NCI-H1105 (cell line): ENCODE data around the gene CEMIP.

Source experiments
- DNase-seq: peaks from one replicate; lab custom pipeline; 2025; lab: John Stamatoyannopoulos, UW

Gene CEMIP

DNA sequence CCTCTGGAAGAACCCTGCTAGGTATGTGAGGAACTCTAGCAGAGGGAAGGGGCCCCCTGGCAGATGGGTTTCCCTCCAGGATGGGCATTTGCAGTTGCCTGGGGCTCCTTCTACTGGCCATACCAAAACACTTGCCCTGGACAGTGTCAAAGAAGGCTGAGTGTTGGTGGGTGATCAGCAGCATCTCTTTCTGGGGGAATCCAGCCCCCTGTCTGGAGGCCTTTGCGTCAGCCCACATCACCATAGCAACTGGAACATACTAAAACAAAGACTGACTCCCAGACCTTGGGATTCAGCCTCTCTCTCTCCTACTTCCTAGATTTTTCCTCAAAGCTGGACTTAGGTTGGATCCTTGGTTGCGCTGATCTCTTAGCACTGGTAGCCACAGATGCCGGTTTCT, 8.1 kb downstream of the CEMIP start:
- DNase-seq = no peak

DNA sequence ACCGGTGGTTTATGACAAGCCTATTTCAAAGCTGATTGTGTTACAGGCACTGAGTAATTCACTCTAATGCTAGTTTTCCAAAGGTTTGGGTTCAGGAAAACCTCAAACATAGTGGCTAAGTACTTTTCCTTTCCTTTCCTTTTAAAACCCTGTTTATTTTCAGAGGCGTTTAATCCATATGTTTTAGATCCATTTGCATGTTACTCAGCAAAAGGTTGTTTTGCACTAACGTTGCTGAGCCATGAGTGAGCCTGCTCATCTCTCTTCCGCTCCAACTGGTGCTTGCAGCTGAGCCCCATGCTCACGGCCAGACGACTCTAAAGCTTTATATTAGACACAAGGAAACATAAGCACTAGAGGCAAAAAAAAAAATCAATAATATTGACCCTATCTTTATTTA, 9.4 kb downstream of the CEMIP start:
- no peak for DNase-seq

DNA sequence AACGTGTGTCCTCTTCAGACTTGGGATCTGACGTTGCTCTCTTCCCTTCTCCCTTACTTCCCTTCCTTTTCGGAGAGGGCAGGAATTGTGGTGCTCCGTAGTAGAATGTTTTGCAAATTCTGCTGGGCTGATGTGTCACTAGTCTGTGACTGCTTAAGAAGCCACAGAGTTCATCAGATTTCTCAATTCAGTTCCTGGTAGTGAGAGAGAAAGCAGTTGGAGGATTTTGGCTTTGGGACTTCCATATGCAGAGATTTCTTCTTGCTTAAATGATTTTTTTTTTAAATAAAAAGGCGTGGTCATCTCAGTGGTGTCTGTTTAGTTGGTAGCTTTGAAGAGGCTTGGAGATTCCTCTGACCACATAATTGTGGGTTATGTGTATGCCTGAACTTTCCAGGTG, 10.1 kb downstream of the CEMIP start:
- DNase-seq = no peak

DNA sequence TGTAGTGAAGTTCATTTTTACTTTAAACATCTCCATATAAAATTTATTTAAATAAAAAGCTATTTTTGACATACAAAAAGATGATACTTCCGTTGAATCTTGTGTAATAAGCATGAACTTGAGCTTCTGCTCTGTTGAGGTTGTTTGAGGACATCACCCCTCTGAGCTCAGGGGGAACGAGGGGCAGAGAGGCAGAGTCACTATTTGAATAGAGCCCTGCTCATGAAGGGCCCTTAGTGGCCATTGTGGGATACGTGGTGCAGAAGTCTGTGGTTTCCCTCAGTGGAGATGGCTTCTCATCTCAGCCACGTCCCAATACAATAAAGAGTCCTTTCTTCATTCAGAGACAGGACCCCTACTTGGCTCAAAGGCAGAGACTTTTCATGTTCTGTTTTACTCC, 10.6 kb downstream of the CEMIP start:
- DNase-seq = no peak

DNA sequence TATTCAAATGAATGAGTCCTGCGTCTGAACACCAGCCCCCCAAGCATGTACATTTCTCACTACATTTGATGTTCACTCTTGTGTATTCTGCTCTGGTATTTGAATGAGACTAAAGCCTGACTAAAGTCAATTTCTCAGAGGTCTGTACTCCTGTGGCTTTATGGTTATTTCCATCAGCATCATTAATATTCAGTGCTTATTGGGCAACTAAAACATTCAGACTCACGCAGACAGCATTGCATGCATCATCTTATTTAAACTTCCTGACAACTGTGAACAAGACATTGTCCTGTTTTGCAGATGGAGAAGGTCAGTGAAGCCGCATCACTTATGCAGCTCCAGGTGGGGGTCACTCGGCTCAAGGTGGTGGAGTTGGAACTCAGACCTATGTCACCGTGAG, 11.1 kb downstream of the CEMIP start:
- no peak for DNase-seq

DNA sequence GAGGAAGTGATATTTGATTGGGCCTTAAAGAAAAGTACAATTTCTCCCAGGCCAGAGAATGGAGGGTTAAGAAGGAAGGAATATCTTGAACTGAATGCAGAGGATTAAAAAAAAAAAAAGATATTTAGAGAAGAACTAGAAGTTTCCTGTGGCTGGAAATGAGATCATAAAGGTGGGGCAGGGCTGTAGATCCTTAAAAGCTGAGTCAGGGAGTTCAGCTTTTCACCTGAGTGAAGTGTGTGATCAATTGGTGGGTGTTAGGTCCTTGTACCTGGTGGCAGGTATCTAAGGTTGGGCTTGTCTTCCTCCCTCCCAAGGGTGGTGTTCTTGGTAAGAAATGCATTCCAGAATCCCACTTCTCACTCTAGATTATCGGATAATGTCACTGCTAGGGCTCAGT, 11.8 kb downstream of the CEMIP start:
- DNase-seq = no peak

DNA sequence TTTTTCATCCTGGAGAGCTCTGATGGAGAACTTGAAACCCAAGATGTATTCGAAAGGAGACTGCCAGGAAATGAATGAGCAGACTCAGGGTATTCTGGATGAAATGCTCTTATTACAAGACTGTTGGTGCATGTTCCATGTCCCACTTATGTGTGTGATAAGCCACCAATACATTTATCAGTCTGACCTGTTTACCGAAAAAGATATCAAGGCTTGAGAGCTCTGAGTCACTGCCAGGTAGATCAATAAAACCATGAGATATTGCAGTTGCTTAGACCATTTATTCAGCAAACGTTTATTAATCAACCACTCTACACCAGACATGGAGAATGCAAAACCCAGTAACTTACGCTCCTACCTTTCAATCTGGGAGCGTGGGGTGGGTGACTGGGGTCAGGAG, 17.2 kb downstream of the CEMIP start:
- DNase-seq = no peak

DNA sequence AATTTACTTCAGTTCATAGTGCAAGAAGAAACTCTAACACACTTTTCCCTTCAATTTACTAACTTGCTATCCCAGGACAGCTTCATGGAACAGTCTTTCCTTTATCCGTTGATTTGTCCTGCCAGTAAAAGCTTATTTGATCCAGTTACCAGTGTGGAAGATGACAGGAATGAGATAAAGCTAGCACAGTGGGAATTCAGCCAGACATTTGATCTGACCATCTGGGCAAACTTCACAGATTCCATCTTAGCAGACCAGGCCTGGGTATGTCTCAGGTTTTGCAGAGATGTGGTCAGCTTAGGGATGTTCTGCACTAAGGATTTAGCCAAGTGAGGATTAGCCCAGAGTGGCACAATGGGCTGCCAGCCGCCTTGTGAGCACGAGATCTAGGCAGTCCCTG, 19.7 kb downstream of the CEMIP start:
- no peak for DNase-seq

DNA sequence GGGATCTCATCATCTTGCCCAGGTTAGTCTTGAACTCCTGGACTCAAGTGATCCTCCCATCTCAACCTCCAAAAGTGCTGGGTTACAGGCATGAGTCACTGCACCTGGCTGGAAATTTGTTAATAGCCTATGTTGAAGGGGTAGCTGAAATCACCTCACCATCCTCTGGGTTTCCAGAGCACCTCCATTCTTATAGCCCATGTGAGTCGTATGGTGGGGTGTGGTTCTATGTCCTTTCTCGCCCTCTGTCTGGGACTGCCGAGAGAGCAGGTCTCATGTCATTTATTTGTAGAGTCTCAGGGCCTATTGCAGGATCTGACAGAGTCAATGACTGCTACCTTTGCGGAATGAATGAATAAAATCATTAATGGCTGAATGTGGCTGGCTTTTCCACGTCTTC, 20.9 kb downstream of the CEMIP start:
- no peak for DNase-seq

DNA sequence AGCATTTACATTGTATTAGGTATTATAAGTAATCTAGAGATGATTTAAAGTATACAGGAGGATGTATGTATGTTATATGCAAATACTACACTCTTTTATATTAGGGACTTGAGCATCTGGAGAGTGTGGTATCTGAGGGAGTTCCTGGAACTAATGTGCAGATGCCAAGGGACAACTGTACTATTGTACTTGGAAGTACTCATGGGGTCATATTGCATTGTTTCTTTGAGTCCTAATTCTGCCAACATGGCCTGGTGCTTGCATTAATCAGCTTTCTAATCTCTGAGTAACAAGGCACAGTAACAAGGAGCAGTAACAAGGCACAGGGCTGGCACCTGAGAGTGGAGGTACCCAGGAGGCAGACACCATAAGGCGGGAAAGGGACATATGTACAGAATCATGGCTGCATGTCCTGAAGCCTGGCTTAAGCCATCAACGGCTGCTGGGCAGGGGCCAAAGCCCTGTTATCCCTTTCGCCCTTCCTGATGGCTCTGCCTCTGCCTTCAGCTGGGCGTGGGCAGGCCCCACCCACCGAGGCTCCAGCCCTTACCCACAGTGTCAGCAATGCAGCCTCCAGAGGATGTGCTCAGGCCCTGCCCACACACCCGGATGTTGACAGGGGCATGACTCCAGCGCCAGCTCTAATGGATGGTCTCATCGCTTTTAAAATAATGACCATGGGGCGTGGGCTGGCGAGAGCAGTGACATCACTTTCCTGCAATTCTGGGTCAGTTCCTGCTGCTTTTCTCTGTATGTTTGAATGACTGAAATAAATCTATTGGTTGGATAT, 22.9 kb downstream of the CEMIP start:
- no peak for DNase-seq

DNA sequence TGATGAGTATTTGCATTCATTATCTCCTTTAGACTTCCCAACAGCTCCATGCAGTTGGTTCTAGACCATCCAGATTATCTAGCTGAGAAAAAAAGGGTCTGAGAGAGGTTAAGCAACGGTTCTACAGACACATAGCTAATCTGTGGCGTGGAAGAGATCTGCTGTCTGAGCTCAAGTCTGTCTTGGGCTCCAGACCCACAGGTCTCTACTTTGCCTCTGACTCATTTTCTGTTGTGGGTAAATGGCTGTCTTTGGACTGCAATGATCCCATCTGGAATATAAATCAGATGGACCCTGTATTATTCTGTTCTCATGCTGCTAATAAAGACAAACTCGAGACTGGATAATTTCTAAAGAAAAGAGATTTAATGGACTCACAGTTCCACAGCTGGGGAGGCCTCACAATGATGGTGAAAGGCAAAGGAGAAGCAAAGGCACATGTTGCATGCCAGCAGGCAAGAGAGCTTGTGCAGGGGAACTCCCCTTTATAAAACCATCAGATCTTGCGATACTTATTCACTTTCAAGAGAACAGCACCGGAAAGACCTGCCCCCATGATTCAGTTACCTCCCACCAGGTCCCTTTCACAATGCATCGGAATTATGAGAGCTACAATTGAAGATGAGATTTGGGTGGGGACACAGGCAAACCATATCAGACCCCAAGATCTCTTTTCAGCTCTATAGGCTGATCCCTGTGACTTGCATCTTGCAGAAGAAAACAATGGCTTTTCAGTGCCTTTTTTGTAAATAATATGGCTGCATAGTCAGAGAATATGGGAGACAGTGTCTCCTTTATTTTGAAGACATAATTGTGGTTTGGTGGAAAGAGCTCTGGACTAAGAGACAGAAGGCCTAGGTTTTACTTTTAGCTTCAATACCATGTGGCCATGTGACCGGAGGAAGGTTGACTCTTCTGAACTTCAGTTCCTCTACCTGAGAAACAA, 24.7 kb downstream of the CEMIP start:
- DNase-seq = no peak

DNA sequence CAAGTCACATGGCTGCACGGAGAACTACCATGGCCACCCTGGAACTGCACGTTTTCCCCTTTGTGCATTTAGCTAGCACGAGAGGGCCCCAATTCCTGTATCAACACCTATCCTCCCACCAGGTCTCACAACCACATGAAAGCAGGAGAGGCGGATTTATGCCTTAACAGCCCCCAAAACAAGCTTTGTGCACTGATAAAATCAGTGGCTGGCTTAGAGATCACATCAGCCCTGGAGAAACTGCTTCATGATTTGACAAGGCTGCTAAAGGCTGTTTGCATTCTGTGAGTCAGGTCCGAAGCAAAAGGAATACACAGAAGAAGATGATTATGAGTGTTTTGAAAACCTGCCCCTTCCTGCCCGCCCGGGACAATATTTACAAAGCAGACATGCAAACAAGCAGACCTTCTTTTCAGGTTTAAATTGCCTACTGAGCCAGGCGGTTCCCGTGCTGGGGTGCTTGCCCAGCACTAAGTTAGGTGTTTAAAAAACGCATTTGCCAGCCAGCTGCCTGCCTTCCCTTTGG, 25.9 kb downstream of the CEMIP start:
- DNase-seq = no peak

DNA sequence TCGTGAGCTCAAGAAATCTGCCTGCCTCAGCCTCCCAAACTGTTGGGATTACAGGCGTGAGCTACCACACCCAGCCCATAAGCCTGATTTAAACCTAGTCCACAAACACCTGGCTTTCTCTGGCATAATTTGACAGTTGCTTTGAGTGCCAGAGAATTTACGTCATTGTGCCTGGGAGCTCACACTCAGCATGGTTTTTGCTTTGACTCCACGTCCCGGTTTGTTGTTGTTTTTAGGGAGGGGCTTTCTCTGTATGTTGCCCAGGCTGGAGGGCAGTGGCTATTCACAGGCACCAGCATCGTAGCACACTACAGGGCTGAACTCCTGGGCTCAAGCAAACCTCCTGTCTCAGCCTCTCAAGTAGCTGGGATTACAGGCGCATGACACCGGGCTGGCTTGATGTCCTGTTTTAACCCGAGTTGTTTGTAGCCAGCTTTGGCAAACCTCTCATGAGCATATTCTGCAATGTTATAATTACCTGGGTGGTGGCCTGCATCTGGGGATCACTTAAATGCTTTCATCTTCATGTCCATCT, 32.7 kb downstream of the CEMIP start:
- DNase-seq = no peak

DNA sequence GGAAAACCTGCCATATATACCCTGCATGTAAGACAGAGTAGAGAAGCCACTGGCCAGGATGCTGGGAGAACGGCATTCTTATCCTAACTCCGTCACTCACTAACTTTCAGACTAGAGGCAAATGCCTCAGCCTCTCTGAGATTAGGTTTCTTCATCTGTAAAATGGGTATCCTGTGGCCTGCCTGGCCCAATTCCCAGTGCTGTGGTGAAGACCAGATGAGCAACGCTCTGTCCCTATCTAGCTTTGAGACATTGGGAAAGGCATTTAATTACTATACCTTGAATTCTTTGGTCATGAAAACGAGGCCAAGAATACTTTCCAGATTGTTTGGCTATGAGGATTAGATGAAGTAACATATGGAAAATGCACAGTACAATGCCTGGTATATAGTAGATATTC, 35.9 kb downstream of the CEMIP start:
- DNase-seq = no peak

DNA sequence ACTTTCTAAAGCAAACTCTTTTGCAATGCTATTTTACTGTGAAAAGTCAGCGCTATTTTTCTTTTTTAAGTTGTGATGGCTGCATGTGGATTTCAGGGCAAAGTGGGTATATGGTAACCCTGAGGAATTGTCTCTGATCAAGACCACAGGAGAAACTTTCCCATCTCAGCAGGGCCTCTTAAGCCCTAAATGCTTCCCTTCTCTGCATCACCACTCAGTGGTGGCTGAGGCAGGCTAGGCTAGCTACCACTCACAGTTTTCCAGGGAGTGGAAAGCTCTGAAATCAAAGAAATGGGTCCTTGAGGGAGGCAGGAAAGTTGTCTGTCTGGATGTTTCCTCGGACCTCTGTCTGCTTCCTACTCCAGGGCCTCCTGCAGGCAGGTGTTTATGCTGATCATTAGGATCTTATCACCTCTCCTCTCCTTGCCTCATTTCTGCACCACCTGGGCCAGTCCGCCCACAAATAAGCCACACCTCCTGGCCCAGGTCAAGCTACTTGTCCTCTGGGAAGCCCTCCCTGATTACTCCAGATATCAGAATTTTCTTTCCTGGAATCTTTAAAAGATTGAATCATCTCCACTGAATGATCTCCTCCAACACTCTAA, 37.0 kb downstream of the CEMIP start:
- DNase-seq = no peak

DNA sequence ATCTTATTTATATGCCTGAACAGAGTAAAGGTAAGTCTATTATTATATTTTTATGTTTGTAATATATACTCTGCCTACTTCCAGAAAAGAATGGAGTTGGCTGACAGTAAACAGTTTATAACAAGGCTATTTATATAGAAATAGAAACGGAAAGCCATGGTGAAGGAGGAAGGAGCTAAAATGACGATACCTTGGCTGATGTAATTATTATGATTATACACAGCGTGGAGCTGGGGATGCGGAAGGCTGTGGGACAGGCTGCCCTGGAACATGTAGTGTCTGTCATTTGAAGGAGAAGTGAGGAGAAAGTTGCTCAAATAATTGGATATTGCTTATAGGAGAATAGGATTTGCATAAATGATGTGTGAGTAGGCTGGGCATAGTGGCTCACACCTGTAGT, 37.8 kb downstream of the CEMIP start:
- no peak for DNase-seq

DNA sequence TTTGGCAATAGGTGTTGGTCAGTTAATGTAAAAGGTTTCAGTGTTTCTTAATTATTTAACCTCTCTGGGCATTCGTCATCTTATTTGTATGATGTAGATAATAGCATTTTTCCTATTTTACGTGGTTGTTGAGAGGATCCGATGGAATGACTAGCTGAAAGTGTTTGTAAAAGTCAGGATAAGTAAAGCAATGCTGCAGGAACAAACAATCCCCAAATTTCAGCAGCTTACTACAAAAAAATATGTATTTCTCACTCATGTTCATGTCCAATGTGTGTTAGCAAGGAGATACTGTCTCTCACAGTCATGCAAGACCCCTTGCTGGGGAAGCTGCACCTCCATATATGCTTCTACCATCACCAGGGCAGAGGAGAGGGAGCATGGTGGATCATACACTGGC, 38.7 kb downstream of the CEMIP start:
- no peak for DNase-seq

DNA sequence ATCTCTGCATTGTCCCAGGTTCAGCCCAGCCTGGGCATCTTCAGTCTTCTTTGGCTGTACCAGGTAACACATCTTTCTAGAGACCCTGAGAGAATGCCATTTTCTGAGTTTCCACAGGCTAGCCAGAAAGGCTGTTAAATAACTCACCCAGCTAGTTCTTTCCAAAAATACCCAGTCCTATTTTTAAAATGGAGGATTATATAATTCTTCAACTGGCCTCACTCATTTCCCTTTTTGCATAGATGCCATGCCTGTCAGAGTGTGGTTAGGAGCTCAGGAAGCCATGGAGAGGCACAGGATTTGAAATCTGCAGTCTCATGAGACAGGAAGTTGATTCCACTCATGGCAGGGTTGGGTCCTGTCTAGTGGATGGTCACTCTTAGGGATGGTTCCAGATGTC, 39.8 kb downstream of the CEMIP start:
- no peak for DNase-seq

DNA sequence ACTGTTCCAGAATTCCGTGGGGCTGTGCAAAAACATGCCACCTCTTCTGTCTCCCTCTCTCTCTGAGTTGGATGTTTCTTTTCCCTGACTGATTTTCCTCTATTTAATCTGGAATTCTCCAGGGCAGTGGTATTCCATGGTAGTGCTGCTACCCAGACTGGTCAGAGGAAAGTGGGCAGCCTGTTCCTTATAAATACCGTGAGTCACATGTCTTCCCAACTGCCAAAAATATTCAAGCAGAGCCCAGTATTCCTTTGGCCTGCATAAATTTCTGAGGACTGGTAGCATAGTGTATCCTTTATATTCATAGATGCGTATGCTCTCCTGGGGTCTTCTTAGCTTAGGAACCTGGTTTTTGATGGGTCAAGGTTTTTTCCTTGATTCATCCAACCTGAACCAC, 40.9 kb downstream of the CEMIP start:
- no peak for DNase-seq

DNA sequence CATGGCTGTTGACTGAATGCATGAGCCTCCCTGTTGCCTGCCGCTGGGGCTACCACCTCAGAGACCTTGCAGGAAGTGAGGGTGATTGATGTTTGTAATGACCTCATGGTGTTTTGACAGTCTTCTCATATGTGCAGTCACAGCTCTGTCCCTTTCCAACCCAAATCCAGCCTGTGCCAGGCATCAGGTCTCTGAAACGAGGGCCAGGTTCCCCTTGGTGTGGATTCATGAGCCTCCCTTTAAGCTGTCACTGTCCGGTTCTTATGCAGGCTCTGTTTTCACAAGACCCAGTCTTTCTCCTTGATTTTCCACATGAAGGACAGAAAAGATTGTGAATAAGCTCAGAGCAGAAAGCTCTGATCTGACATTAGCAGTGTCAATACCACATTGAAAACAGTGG, 43.1 kb downstream of the CEMIP start:
- DNase-seq = no peak

DNA sequence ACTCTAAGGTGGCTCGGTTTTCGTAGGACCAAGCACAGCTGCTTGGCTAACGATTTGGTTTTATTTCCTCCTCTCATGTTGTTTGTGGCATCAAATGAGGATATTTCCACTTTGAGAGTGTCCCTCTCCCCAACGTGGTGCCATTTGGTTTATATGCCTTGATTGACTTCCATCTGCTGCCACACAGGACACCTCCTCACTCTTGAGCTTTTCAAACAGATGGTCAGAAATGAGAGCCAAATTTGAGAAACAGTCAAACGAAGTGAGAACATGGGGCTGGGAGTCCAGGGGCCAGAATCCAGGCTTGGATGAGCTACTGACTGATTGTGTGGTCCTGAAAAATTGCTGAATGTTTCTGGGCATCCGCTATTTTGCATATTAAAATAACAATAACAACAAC, 43.5 kb downstream of the CEMIP start:
- DNase-seq = no peak

DNA sequence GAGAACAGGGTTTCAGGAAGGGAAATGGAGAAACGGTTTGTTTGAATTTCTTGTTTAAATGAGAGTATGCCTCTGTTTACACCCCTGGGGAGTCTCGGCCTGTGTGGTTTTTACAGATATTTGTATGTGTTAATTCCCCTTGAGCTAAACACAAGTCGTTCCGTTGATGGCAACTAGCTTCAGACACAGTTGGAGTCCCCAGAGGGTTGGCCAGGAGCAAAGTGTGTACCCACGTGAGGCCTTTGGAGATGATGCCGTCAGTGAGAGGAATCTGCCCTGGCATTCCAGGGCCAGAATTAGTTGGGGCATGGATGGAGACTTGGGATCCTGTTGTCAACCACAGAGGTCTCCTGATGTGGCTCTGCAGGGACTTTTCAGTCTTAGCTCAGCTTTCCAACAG, 44.0 kb downstream of the CEMIP start:
- no peak for DNase-seq
